Osteoblast (primary cell): ENCODE data around the gene CD19. TPM values are rescaled to one million over a fixed set of nuclear protein-coding genes. Genes with fewer than 3 reads are reported as not detected.

Experiments
- DNase-seq: peaks from one replicate; pipeline ENCODE4 v3.0.0; 2011; ENCODE audit warnings: low spot score, mixed read lengths; ENCODE audit not compliant: insufficient read length; ENCODE audit errors: missing footprints
- H2AFZ ChIP-seq: 2 replicates; pipeline ENCODE4 v1.6.0; 2011; ENCODE audit warnings: mild to moderate bottlenecking, low read length
- H3K27ac ChIP-seq: 2 replicates; pipeline ENCODE4 v1.5.1; 2011; ENCODE audit warnings: mild to moderate bottlenecking, low read depth, low read length, moderate library complexity
- H3K27me3 ChIP-seq: 2 replicates; pipeline ENCODE4 v1.6.0; 2012; ENCODE audit warnings: mild to moderate bottlenecking, control low read depth, inconsistent platforms, low read length, moderate library complexity; ENCODE audit not compliant: insufficient read depth
- H3K36me3 ChIP-seq: 2 replicates; pipeline ENCODE4 v1.5.1; 2011; ENCODE audit warnings: mild to moderate bottlenecking, low read length, control low read depth, moderate library complexity; ENCODE audit not compliant: insufficient read depth
- H3K4me1 ChIP-seq: 2 replicates; pipeline ENCODE4 v1.5.1; 2011; ENCODE audit warnings: mild to moderate bottlenecking, low read length, control low read depth, moderate library complexity; ENCODE audit not compliant: insufficient read depth
- H3K4me2 ChIP-seq: 2 replicates; pipeline ENCODE4 v1.6.0; 2011; ENCODE audit warnings: mild to moderate bottlenecking, low read length; ENCODE audit not compliant: insufficient read depth
- H3K4me3 ChIP-seq: fragments of 200-600 bp; sonication (generic); 3 replicates; pipeline ENCODE4 v1.5.1; 2012; ENCODE audit warnings: mild to moderate bottlenecking, low read length, inconsistent platforms; ENCODE audit not compliant: insufficient read depth
- H3K79me2 ChIP-seq: 2 replicates; pipeline ENCODE4 v1.6.0; 2012; ENCODE audit warnings: mild to moderate bottlenecking, low read length, control low read depth, inconsistent platforms; ENCODE audit not compliant: insufficient read depth
- H3K9me3 ChIP-seq: 2 replicates; pipeline ENCODE4 v1.5.1; 2011; ENCODE audit warnings: low read depth, low read length, control low read depth
- H4K20me1 ChIP-seq: 2 replicates; pipeline ENCODE4 v1.6.0; 2012; ENCODE audit warnings: mild to moderate bottlenecking, low read length, control low read depth; ENCODE audit not compliant: insufficient read depth
- total RNA-seq: library from RNA; depleted of rRNA; stranded (reverse); fragments of >200 nt; gene quantifications from 2 replicates; pipeline ENCODE4 v1.2.3, GENCODE V29; 2012
- TF ChIP-seq, protein P1 (sequence below): IDR thresholded peaks from 2 replicates; pipeline ENCODE4 v1.5.1; 2011; ENCODE audit warnings: mild to moderate bottlenecking, low read depth, low read length, moderate library complexity; ENCODE audit errors: extremely low read depth

Gene CD19
- total RNA-seq, 1 donor, result not detected

DNA sequence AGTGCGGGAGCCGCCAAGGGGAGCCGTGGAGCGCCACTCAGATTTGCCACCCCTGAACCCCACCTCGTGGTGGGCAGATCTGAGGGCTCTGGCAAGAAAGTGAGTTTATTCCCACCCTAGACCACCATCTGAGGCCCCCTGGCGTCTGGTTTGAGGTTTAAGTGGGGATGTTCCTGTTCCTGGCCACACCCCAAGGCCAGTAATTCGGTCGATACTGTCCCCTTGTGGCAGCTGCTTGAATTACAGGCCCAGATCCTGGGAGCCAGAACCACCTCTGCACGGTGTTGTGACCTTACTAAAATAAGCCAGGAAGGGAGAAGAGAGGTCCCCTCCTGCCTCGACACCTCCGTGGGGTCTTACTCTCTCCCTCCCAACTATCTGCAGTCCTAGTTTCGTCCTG, 49.7 kb downstream of the CD19 start:
- Histone ChIP-seq H3K27me3 (no peaks in the 10 kb centered on the region), H3K79me2 (peaks cover 21% of the 10 kb centered on the region), H3K4me3 (no peak overlapping the region), H3K4me1 (no peaks in the 10 kb centered on the region), H3K9me3 (no peaks in the 10 kb centered on the region), H3K4me2 (no peak overlapping the region), H4K20me1 (peaks cover 3% of the 10 kb centered on the region), H3K36me3 (peaks cover 35% of the 10 kb centered on the region), H3K27ac (no peak overlapping the region), H2AFZ (no peak overlapping the region)
- peak; percentile 42 for DNase-seq
- TF ChIP-seq, protein P1, sequence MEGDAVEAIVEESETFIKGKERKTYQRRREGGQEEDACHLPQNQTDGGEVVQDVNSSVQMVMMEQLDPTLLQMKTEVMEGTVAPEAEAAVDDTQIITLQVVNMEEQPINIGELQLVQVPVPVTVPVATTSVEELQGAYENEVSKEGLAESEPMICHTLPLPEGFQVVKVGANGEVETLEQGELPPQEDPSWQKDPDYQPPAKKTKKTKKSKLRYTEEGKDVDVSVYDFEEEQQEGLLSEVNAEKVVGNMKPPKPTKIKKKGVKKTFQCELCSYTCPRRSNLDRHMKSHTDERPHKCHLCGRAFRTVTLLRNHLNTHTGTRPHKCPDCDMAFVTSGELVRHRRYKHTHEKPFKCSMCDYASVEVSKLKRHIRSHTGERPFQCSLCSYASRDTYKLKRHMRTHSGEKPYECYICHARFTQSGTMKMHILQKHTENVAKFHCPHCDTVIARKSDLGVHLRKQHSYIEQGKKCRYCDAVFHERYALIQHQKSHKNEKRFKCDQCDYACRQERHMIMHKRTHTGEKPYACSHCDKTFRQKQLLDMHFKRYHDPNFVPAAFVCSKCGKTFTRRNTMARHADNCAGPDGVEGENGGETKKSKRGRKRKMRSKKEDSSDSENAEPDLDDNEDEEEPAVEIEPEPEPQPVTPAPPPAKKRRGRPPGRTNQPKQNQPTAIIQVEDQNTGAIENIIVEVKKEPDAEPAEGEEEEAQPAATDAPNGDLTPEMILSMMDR, result peak; percentile 48

DNA sequence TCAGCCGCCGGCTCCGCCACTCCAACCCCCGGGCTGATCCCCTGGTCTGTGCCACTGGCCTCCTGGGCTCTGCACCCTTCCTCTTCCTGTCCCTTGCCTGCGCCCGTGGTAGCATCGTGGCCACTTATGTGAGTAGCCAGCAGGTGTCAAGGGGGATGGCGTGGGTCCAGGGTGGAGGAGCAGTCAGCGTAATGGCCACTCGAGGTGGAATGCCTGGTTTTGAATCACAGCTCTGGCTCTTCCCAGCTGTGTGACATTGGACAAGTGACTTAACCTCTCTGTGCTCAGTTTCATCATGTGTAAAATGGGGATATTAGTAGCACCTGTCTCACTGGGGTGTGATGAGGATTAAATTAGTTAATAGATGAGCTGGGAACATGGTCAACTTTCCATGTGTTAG, 50.6 kb downstream of the CD19 start:
- H3K79me2 ChIP-seq, result peaks cover 15% of the 10 kb centered on the region
- TF ChIP-seq, protein P1, result no peak
- H3K27me3 ChIP-seq, result no peaks in the 10 kb centered on the region
- H3K4me2 ChIP-seq, result no peak overlapping the region
- no peak overlapping the region for H3K27ac ChIP-seq
- DNase-seq, result peak; percentile 56
- no peak overlapping the region for H3K4me3 ChIP-seq
- no peak overlapping the region for H2AFZ ChIP-seq
- no peaks in the 10 kb centered on the region for H3K9me3 ChIP-seq
- peaks cover 3% of the 10 kb centered on the region for H4K20me1 ChIP-seq
- H3K36me3 ChIP-seq, result peaks cover 44% of the 10 kb centered on the region
- H3K4me1 ChIP-seq, result no peaks in the 10 kb centered on the region

DNA sequence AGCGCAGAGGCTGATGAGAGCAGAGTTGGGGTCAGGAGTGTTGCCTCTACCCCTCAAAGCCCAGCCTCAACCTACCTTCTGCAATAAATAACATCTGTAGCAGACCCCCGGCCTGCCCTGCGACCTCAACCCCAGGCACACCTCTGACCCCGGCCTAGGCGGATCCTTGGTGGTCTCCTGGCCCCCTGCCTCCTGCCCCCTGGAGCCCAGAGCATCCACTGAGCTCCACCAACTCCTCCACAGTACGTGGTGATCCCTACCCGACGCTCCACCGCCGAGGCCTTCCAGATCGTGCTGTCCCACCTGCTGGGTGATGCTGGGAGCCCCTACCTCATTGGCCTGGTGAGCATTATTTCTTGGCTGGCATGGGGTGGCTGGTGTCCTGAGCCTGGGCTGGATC, 51.2 kb downstream of the CD19 start:
- Histone ChIP-seq H3K27ac (no peak overlapping the region), H3K4me2 (no peak overlapping the region), H3K79me2 (peaks cover 10% of the 10 kb centered on the region), H3K4me1 (no peaks in the 10 kb centered on the region), H3K27me3 (no peaks in the 10 kb centered on the region), H4K20me1 (peaks cover 3% of the 10 kb centered on the region), H3K36me3 (peaks cover 45% of the 10 kb centered on the region), H3K4me3 (no peak overlapping the region), H3K9me3 (no peaks in the 10 kb centered on the region), H2AFZ (no peak overlapping the region)
- TF ChIP-seq, protein P1, result no peak
- DNase-seq, result peak; percentile 2

DNA sequence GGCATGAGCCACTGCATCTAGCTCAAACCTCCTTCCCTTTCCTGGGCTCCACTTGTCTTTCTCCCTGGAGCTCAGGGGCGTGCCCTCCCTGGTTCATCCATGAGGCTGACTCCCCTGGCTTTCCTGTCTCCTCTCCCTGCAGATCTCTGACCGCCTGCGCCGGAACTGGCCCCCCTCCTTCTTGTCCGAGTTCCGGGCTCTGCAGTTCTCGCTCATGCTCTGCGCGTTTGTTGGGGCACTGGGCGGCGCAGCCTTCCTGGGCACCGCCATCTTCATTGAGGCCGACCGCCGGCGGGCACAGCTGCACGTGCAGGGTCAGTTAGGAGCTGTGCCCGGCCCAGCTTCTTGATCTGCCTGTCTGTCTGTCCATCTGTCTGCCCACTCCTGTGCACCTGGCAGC, 51.9 kb downstream of the CD19 start:
- TF ChIP-seq, protein P1, result no peak
- Histone ChIP-seq H2AFZ (no peak overlapping the region), H3K27ac (no peak overlapping the region), H3K79me2 (peaks cover 4% of the 10 kb centered on the region), H3K27me3 (no peaks in the 10 kb centered on the region), H3K36me3 (peaks cover 41% of the 10 kb centered on the region), H3K4me1 (no peaks in the 10 kb centered on the region), H3K4me2 (no peak overlapping the region), H3K4me3 (no peak overlapping the region), H3K9me3 (no peaks in the 10 kb centered on the region), H4K20me1 (no peaks in the 10 kb centered on the region)
- DNase-seq, result peak; percentile 47
